Measurements from ENCODE around the gene ADAP2.
"Not testable (repeated sequence)": the region's sequence is repeated elsewhere in the genome, so short reads cannot be mapped to it uniquely, and the experiment has no call there.

The ADAP2 gene

GRCh38 chr17:30908717-30909420 is 12.9 kb upstream of the ADAP2 start:
- no peak for DNase-seq (ENCODE audit: low read depth)
- TF ChIP-seq, protein P1, sequence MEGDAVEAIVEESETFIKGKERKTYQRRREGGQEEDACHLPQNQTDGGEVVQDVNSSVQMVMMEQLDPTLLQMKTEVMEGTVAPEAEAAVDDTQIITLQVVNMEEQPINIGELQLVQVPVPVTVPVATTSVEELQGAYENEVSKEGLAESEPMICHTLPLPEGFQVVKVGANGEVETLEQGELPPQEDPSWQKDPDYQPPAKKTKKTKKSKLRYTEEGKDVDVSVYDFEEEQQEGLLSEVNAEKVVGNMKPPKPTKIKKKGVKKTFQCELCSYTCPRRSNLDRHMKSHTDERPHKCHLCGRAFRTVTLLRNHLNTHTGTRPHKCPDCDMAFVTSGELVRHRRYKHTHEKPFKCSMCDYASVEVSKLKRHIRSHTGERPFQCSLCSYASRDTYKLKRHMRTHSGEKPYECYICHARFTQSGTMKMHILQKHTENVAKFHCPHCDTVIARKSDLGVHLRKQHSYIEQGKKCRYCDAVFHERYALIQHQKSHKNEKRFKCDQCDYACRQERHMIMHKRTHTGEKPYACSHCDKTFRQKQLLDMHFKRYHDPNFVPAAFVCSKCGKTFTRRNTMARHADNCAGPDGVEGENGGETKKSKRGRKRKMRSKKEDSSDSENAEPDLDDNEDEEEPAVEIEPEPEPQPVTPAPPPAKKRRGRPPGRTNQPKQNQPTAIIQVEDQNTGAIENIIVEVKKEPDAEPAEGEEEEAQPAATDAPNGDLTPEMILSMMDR (IDR thresholded peaks at IDR 0.05; ENCODE audit: control insufficient read depth, extremely low read depth, insufficient read depth): no peak
- no peak overlapping the region for H3K4me3 ChIP-seq (ENCODE audit: low read depth, low read length)

- H3K4me3 ChIP-seq (ENCODE audit: low read depth, low read length); DNase-seq (ENCODE audit: low read depth): not testable (repeated sequence)
Measured at GRCh38 chr17:30910151-30910550, 11.6 kb upstream of the ADAP2 start.

DNA sequence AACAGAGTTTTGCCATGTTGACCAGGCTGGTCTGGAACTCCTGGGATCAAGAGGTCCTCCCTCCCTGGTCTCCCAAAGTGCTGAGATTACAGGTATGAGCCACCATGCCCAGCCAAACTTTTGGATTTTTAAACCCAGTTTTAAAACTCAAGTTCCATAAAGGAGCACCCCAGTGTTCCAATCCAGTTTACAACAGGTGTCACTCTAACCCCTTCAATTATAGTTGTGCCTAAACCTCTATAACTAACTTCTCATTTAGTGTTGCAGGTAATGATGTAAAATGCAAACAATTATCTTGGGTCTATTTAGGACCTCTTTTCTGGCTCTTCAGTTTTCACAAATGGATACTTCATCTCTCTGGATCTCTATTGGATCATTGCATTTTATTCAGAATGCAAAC is 7.8 kb upstream of the ADAP2 start:
- H3K4me3 ChIP-seq (ENCODE audit: low read depth, low read length): no peak overlapping the region
- DNase-seq (ENCODE audit: low read depth): no peak
- TF ChIP-seq, protein P1 (IDR thresholded peaks at IDR 0.05; ENCODE audit: control insufficient read depth, extremely low read depth, insufficient read depth): no peak

GRCh38 chr17:30915833-30916611 is 5.7 kb upstream of the ADAP2 start:
- DNase-seq (ENCODE audit: low read depth): no peak

DNA sequence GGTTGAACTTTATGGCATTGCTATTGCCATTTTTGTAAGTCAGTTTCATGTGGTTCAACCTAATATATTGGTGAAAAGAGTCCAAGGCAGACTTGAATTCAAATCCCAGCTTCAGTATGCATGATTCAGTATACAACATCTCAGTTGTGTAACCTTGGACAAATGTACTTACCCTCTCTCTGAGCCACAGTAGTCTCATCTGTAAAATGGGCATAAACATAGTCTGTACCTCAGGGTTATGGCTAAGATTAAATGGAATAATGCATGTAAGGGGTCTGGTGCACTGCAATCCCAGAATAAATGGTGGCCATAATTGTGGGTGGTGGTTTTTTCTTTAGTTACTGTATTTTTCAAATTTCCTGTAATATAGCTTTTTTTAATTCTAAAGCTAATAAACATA is 4.7 kb upstream of the ADAP2 start:
- TF ChIP-seq, protein P1 (IDR thresholded peaks at IDR 0.05; ENCODE audit: control insufficient read depth, extremely low read depth, insufficient read depth): no peak
- DNase-seq (ENCODE audit: low read depth): no peak

More at GRCh38 chr17:30915833-30916611, 5.7 kb upstream of the ADAP2 start:
- TF ChIP-seq, protein P1 (IDR thresholded peaks at IDR 0.05; ENCODE audit: control insufficient read depth, extremely low read depth, insufficient read depth): no peak
- H3K4me3 ChIP-seq (ENCODE audit: low read depth, low read length): no peak overlapping the region

DNA sequence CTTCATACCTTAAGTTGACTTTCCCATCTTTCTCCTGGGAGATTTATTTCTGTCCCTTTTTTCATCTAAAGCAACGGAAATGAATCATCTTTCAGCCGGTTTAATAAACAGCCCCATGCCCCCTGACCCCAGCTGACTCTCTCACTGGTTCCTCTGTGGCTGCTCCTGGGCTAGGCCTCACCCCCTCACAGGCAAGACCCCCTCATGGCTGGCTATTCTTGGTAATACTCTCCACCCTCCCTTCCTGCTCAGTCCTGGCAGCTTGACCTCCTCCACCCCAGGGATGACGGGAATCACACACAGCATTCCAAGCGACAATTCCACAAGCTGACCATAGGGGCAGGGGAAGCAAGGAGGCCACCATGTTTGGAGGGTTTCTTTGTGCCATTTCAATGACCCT is 1.5 kb upstream of the ADAP2 start:
- TF ChIP-seq, protein P1 (IDR thresholded peaks at IDR 0.05; ENCODE audit: control insufficient read depth, extremely low read depth, insufficient read depth): no peak
- DNase-seq (ENCODE audit: low read depth): no peak
- H3K4me3 ChIP-seq (ENCODE audit: low read depth, low read length): no peak overlapping the region

More for the DNA sequence above, 4.7 kb upstream of the ADAP2 start:
- H3K4me3 ChIP-seq (ENCODE audit: low read depth, low read length): no peak overlapping the region

DNA sequence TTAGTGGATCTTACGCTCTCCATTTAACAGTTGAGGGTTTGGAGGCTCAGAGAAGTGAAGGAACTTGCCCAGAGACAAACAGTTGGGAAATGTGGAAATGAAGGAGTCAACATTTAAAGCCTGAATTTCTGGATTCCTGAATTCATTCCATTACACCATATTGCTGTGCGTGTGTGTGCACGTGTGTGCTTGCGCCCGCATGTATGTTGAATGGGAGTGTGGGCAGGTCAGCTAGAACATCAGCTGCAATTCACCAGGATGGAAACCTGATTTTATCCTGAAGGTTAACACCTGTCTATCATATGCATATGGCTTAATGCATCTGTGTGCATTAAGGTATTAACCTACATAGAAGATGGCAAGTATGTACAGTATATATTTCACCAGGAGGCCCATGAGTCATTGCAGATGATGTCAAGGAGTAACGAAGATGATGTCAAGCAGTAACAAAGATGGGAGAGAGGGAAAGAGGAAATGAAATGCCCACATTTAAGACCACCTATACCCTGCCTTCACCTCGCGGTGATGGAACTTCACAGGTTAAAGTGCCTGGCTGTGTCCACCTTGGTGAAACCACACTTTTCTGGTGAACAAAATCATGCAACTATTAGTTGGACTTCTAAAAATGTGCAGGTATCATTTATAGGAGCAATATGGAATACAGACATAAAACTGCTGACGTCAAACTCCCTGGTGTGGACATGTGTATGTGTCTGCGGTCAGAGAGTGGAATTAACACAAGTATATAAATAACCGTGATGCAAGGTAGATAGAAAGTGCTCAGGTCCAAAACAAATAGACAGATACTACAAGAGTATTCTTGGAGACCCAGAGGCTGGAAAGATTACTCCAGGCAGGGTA is 832 bp upstream of the ADAP2 start:
- TF ChIP-seq, protein P1 (IDR thresholded peaks at IDR 0.05; ENCODE audit: control insufficient read depth, extremely low read depth, insufficient read depth): no peak
- H3K4me3 ChIP-seq (ENCODE audit: low read depth, low read length): peak overlapping the region; percentile 46
- DNase-seq (ENCODE audit: low read depth): no peak
